SK-N-SH treated with all-trans-retinoic acid at 6 μM for 48 hours (cell line): Measurements from ENCODE around the gene ADGRB2.

ENCODE experiments used
- ATAC-seq: fragments of 200-7000 bp; cut with Tn5 transposase; 3 replicates; pipeline ENCODE4 v1.9.1; 2020; ENCODE audit warnings: mild to moderate bottlenecking, moderate library complexity
- ARNTL ChIP-seq: fragments of 450-650 bp; formaldehyde crosslinking; IDR thresholded peaks from 2 replicates; pipeline ENCODE4 v1.5.0; 2020; ENCODE audit warnings: low read depth, mild to moderate bottlenecking, moderate library complexity, borderline replicate concordance
- BACH2 ChIP-seq: fragments of 250-450 bp; sonication (Bioruptor Pico); IDR thresholded peaks from 2 replicates; pipeline ENCODE4 v1.9.0; 2021; ENCODE audit warnings: mild to moderate bottlenecking, borderline replicate concordance
- CREB5 ChIP-seq: fragments of 250-450 bp; sonication (Bioruptor Pico); IDR thresholded peaks from 2 replicates; pipeline ENCODE4 v1.5.1; 2020; ENCODE audit warnings: low read depth, mild to moderate bottlenecking, moderate library complexity
- CSDC2 ChIP-seq: fragments of 250-450 bp; sonication (Bioruptor Pico); IDR thresholded peaks from 2 replicates; pipeline ENCODE4 v1.5.0; 2020; ENCODE audit warnings: mild to moderate bottlenecking, moderate library complexity
- CSRNP3 ChIP-seq: fragments of 250-450 bp; sonication (Bioruptor Pico); IDR thresholded peaks from 2 replicates; pipeline ENCODE4 v1.5.1; 2021; ENCODE audit warnings: mild to moderate bottlenecking, moderate library complexity
- ESRRG ChIP-seq: fragments of 250-450 bp; sonication (Bioruptor Pico); IDR thresholded peaks from 2 replicates; pipeline ENCODE4 v1.6.1; 2021; ENCODE audit warnings: mild to moderate bottlenecking
- GLIS3 ChIP-seq: fragments of 250-450 bp; sonication (Bioruptor Pico); IDR thresholded peaks from 2 replicates; pipeline ENCODE4 v1.5.0; 2020; ENCODE audit warnings: mild to moderate bottlenecking, moderate library complexity
- OSR1 ChIP-seq: fragments of 250-450 bp; sonication (Bioruptor Pico); IDR thresholded peaks from 2 replicates; pipeline ENCODE4 v1.8.0; 2022; ENCODE audit warnings: moderate library complexity, mild to moderate bottlenecking, inconsistent platforms
- PPARA ChIP-seq: fragments of 250-450 bp; sonication (Bioruptor Pico); IDR thresholded peaks from 2 replicates; pipeline ENCODE4 v1.5.0; 2020; ENCODE audit warnings: mild to moderate bottlenecking, borderline replicate concordance
- RARB ChIP-seq: fragments of 250-450 bp; sonication (Bioruptor Pico); IDR thresholded peaks from 2 replicates; pipeline ENCODE4 v1.8.0; 2021; ENCODE audit warnings: mild to moderate bottlenecking, moderate library complexity
- SNAI2 ChIP-seq: fragments of 250-450 bp; sonication (Bioruptor Pico); IDR thresholded peaks from 2 replicates; pipeline ENCODE4 v1.5.0; 2020; ENCODE audit warnings: mild to moderate bottlenecking, moderate library complexity
- TCF4 ChIP-seq: fragments of 250-450 bp; sonication (Bioruptor Pico); IDR thresholded peaks from 2 replicates; pipeline ENCODE4 v1.8.0; 2021; ENCODE audit warnings: mild to moderate bottlenecking, moderate library complexity, borderline replicate concordance
- TOX ChIP-seq: fragments of 250-450 bp; sonication (Bioruptor Pico); IDR thresholded peaks from 2 replicates; pipeline ENCODE4 v1.8.0; 2021; ENCODE audit warnings: mild to moderate bottlenecking, moderate library complexity, borderline replicate concordance
- TSHZ2 ChIP-seq: fragments of 250-450 bp; sonication (Bioruptor Pico); IDR thresholded peaks from 2 replicates; pipeline ENCODE4 v1.5.0; 2020; ENCODE audit warnings: mild to moderate bottlenecking, moderate library complexity
- ZC3H10 ChIP-seq: fragments of 250-450 bp; sonication (Bioruptor Pico); IDR thresholded peaks from 2 replicates; pipeline ENCODE4 v1.5.1; 2021; ENCODE audit warnings: mild to moderate bottlenecking, moderate library complexity
- ZFP3 ChIP-seq: fragments of 250-450 bp; sonication (Bioruptor Pico); IDR thresholded peaks from 2 replicates; pipeline ENCODE4 v1.5.0; 2020; ENCODE audit warnings: mild to moderate bottlenecking, moderate library complexity
- ZFP30 ChIP-seq: fragments of 450-650 bp; formaldehyde crosslinking; IDR thresholded peaks from 2 replicates; pipeline ENCODE4 v1.5.0; 2022; ENCODE audit warnings: mild to moderate bottlenecking, moderate library complexity
- ZNF565 ChIP-seq: fragments of 450-650 bp; formaldehyde crosslinking; conservative IDR thresholded peaks from 2 replicates; pipeline ENCODE4 v1.5.0; 2020; ENCODE audit warnings: low read depth, mild to moderate bottlenecking, moderate library complexity
- ZNF8 ChIP-seq: fragments of 450-650 bp; formaldehyde crosslinking; IDR thresholded peaks from 2 replicates; pipeline ENCODE4 v1.5.0; 2020; ENCODE audit warnings: mild to moderate bottlenecking, moderate library complexity
- TF ChIP-seq, protein P1 (sequence below): fragments of 250-450 bp; sonication (Bioruptor Pico); IDR thresholded peaks from 2 replicates; pipeline ENCODE4 v1.8.0; 2020; ENCODE audit warnings: mild to moderate bottlenecking, moderate library complexity, borderline replicate concordance

Gene ADGRB2

DNA sequence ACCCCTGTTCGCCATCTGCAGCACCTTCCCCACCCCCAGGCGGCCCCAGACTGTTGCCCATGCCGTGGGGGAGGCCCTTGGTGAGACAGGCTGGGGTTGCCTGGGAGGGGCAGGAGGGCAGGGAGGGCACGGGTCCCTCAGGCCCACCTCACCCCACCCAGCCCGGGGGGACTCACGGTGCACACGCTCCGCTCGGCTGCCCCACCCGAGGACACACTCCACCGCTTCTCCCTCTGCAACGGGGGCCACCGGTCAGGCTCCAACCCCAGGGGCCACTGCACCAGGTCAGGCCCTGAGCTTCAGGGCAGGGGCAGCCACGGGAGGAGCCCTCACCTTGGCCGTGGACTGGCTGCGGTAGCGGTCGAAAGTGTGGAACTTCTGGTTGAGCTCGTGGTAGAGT lies 36.3 kb downstream of the ADGRB2 start (continued):
- no peak for TF ChIP-seq GLIS3 (CRISPR knock-in tag)
- TF ChIP-seq, protein P1, sequence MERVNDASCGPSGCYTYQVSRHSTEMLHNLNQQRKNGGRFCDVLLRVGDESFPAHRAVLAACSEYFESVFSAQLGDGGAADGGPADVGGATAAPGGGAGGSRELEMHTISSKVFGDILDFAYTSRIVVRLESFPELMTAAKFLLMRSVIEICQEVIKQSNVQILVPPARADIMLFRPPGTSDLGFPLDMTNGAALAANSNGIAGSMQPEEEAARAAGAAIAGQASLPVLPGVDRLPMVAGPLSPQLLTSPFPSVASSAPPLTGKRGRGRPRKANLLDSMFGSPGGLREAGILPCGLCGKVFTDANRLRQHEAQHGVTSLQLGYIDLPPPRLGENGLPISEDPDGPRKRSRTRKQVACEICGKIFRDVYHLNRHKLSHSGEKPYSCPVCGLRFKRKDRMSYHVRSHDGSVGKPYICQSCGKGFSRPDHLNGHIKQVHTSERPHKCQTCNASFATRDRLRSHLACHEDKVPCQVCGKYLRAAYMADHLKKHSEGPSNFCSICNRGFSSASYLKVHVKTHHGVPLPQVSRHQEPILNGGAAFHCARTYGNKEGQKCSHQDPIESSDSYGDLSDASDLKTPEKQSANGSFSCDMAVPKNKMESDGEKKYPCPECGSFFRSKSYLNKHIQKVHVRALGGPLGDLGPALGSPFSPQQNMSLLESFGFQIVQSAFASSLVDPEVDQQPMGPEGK (CRISPR knock-in tag): no peak

DNA sequence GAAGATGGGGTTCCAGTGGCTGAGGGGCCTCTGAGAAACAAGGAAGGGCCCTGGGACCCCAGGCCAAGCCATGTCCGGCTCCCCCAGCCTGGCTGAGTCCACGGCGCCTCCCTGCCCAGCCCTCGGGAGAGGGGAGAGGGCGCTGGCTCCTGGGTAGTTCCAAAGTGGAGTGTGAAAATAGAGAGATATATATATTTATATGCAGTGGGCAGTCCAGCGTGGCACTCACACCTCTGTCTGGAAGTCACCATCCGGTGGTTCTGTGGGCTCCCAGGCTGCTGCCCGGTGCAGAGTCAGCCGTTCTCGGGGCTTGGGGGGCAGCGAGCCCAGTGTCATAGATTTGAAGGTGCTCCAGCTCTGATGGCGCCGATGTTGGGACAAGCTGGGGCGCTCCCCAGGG lies 36.9 kb downstream of the ADGRB2 start:
- TF ChIP-seq ZFP30 (CRISPR knock-in tag): no peak
- no peak for TF ChIP-seq TSHZ2
- no peak for TF ChIP-seq CREB5
- TF ChIP-seq GLIS3 (CRISPR knock-in tag): no peak
- TF ChIP-seq ARNTL (CRISPR knock-in tag): no peak
- no peak for TF ChIP-seq TCF4 (CRISPR knock-in tag)
- no peak for TF ChIP-seq SNAI2 (CRISPR knock-in tag)
- no peak for TF ChIP-seq ESRRG (CRISPR knock-in tag)
- TF ChIP-seq ZC3H10 (CRISPR knock-in tag): no peak

GRCh38 chr1:31726715-31727114 lies 37.4 kb downstream of the ADGRB2 start:
- ATAC-seq: no peak
- TF ChIP-seq TSHZ2 (no peak), ZNF565 (CRISPR knock-in tag) (no peak), ZFP3 (CRISPR knock-in tag) (no peak), TOX (no peak), TCF4 (CRISPR knock-in tag) (no peak)

More for the DNA sequence above, 36.9 kb downstream of the ADGRB2 start:
- ATAC-seq: no peak

- no peak for ATAC-seq
- TF ChIP-seq ZNF565 (CRISPR knock-in tag) (no peak), ZC3H10 (CRISPR knock-in tag) (no peak), ZNF8 (CRISPR knock-in tag) (no peak), ESRRG (CRISPR knock-in tag) (no peak), RARB (CRISPR knock-in tag) (no peak), TOX (no peak), BACH2 (CRISPR knock-in tag) (no peak), ARNTL (CRISPR knock-in tag) (no peak), GLIS3 (CRISPR knock-in tag) (no peak), CSDC2 (CRISPR knock-in tag) (no peak), CSRNP3 (CRISPR knock-in tag) (no peak), OSR1 (CRISPR knock-in tag) (no peak), ZFP3 (CRISPR knock-in tag) (no peak), SNAI2 (CRISPR knock-in tag) (no peak), PPARA (CRISPR knock-in tag) (no peak)
- TF ChIP-seq, protein P1 (CRISPR knock-in tag): no peak
Observed at GRCh38 chr1:31725777-31726535, 38.2 kb downstream of the ADGRB2 start.
